Stimulated activated CD8-positive, alpha-beta memory T cell treated with anti-CD3 and anti-CD28 coated beads, Interleukin-4, amount 100 ng/mL, for 4 hours (primary cell): ENCODE data around the gene CCDC13.

Experiments used
- DNase-seq, 2 donors: peaks; one replicate each; pipeline ENCODE4 v3.0.0-alpha.2; 2020; ENCODE audit warnings: low read depth in 2 of 2, low spot score in 1 of 2

CCDC13 gene

DNA sequence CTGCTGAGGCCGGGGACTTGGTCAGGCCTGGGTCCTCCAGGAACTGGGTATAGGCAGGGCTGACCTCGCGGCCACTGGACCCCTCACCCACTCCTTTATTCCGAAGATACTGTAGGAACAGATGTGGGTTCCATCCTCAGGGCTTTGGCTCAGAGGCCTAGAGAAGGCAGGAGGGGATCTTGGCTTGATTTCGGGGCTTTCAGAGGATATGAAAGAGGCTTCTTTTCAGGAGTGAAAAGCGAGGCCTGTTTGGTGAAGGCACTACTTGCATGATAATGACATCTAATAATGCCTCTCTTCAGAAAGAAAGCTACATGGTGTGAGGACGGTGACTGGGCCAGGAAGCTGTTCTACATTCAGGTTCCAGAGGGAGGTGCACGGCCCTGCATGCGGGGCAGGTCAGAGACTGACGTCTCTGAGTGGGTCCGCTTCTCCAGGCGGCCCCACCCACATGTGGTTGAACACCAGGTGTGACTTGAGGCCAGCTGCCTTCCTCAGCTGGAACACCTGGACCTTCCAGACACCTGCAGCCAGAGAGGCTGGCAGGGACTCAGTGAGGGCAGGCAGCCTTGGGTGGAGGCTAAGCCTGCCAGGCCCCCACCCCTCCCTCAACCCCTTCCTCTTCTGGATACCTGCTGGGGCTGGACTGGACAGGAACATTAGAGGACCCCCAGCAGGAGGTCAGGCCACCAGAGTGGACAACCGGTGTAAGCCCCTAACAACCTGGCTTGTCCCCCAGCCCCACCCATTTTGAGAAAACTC is 39.4 kb downstream of the CCDC13 start:
- DNase-seq = no peak

GRCh38 chr3:42732829-42733459 is 40.1 kb downstream of the CCDC13 start:
- DNase-seq = no peak

GRCh38 chr3:42732196-42732828 is 40.7 kb downstream of the CCDC13 start:
- DNase-seq = no peak

DNA sequence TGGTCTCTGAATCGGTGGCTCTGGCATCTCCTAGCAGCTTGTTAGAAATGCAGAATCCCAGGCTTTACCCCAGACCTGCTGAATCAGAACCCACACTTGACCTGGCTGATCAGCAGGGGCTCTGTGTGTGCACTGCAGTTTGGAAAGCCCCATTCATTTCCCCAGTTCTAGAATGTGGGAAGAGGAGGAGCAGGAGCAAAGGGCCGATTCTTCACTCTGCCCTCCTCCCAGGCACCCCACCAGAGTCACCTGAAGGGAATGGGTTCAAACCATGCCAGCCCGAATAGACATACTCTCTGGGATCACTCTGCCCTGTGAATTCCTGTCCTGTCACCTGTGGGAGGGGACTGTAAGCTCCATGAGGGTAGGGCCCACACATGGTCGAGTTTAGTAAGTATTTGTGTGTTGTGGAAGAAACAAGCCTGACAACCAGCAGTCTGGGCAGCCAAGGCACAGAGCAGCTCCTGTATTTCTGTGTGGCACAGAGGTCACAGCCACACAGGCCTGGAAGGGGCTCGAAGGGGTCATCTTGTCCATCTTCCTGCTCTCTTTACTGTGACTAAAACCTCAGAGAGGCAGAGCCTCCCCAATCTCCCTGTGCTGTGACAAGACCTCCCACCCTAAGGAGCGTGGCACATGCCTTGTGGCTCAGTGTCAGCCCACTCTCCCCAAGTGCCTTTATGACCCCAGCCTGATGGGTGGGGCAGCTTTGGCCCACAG is 41.4 kb downstream of the CCDC13 start:
- DNase-seq = no peak

- no peak for DNase-seq
Observed at GRCh38 chr3:42730706-42731420, 42.2 kb downstream of the CCDC13 start.

DNA sequence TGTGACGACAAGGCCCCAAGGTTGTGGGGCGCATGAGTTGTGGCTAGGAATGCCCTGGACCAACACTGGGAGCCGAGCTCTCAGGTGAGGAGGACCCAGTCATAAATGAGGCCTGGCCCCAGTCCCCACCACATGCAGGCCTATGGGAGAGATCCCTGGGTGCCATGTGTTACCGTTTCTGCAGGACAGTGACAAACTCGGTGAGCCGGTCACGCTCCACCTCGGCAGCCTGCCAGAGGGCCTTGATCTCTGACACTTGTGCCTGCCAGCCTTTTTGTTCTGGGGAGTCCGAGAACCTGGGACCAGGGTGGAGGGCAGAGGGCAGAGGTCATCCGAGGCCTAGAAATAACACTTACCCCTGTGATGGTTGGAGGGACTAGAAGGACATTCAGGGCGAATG is 42.8 kb downstream of the CCDC13 start:
- DNase-seq = no peak

- DNase-seq = no peak
Observed at GRCh38 chr3:42729404-42730145, 43.5 kb downstream of the CCDC13 start.

DNA sequence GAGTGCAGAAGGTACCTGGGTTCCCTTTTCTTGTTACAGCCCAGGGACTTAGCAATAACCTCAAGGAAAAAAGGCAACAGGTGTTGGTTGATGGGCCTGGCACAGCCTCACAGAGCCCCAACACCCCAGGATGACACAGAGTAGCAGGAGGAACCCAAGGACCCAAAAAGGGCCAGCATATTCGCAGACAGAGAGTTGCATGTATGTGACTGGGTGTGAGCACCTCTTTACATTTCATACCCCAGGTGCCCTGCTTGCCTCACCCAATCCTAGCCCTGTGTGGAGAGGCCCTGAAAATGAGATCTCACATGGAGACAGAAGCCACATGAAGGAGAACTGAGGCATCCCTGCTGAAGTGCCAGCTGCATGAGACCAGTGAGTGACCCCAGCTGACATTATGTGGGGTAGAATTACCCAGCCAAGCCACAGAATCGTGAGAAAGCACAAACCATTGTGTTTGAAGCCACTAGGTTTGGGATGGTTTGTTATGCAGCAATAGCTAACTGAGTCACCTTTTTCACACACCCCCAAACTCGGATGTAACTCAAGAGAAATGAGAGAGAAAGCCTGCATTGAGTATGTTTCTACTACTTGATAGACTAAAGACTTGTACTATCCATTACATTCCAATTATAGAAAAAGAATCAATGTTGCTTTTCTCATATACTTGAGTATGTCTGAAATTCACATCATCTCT is 44.2 kb downstream of the CCDC13 start:
- no peak for DNase-seq

GRCh38 chr3:42728056-42728455 is 45.0 kb downstream of the CCDC13 start:
- DNase-seq = no peak

DNA sequence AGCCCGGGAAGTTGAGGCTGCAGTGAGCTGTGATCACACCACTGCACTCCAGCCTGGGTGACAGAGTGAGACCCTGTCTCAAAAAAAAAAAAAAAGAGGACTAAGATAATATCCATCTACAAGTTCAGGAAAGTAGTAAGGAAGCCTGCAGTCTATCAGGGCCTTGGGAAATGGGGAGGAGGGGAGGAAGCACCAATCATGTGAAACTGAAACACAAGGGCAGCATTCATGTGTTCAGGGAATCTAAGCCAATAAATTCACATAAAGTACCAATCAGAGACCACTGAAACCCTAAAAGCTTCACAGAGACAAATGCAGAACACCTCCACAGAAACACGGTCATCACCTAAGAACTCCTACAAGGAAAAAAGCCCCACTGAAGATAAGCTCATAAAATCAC is 47.6 kb downstream of the CCDC13 start:
- DNase-seq = no peak

DNA sequence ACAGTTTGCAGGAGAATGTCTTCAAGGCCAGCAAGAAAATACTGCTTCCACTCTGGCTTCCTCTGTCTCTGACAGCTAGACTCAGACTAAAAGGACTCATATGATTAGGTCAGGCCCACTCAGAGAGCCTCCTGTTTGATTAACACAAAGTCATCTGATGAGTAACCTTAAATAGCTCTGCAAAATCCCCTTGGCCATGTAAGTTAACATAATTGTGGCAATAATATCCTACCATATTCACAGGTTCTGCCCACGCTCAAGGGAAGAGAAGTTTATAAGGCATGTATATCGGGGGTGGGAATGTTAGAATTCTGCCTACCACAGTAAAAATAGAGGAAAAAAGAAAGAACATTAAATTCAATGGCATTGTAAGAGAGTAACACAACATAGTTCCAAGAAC is 49.8 kb downstream of the CCDC13 start:
- no peak for DNase-seq
